Subcutaneous abdominal adipose tissue (tissue), 5 donors: ENCODE results near the gene IGFL3.

ENCODE experiments used
- H3K27ac ChIP-seq: one replicate; pipeline ENCODE4 v1.7.0; 2013; ENCODE audit warnings: low read depth, mild to moderate bottlenecking, inconsistent platforms, low read length, moderate library complexity
- H3K27me3 ChIP-seq, 5 donors: one replicate each; pipeline ENCODE4 v1.7.0; 2013; ENCODE audit warnings: low read length in 5 of 5, inconsistent platforms in 1 of 5; ENCODE audit not compliant: control insufficient read depth in 5 of 5, insufficient read depth in 4 of 5
- H3K36me3 ChIP-seq, 5 donors: one replicate each; pipeline ENCODE4 v1.7.0; 2013; ENCODE audit warnings: low read length in 5 of 5; ENCODE audit not compliant: control insufficient read depth in 5 of 5, insufficient read depth in 5 of 5
- H3K4me1 ChIP-seq, 5 donors: one replicate each; pipeline ENCODE4 v1.7.0; 2013; ENCODE audit warnings: low read length in 5 of 5, mild to moderate bottlenecking in 3 of 5, moderate library complexity in 1 of 5; ENCODE audit not compliant: control insufficient read depth in 5 of 5, insufficient read depth in 5 of 5
- H3K4me3 ChIP-seq, 5 donors: one replicate each; pipeline ENCODE4 v1.7.0; 2013; ENCODE audit warnings: low read length in 5 of 5, low read depth in 1 of 5
- H3K9ac ChIP-seq, 5 donors: one replicate each; pipeline ENCODE4 v1.7.0; 2013; ENCODE audit warnings: low read length in 5 of 5, mild to moderate bottlenecking in 4 of 5, moderate library complexity in 3 of 5
- H3K9me3 ChIP-seq, 5 donors: one replicate each; pipeline ENCODE4 v1.7.0; 2013; ENCODE audit warnings: low read length in 5 of 5; ENCODE audit not compliant: control insufficient read depth in 5 of 5
- donor health status: healthy.
- donor health status: healthy.
- donor health status: healthy.
- donor health status: healthy.
- donor health status: healthy.

Gene IGFL3

GRCh38 chr19:46126086-46126580, 1.6 kb upstream of the IGFL3 start:
- Histone ChIP-seq H3K4me3 (no peak overlapping the region), H3K27ac (no peak overlapping the region), H3K9me3 (no peaks in the 10 kb centered on the region), H3K9ac (no peak overlapping the region), H3K27me3 (peaks cover 0 to 3% (median 0%) of the 10 kb centered on the region in 5 donors), H3K4me1 (peaks cover 0 to 4% (median 0%) of the 10 kb centered on the region in 5 donors), H3K36me3 (no peaks in the 10 kb centered on the region)

GRCh38 chr19:46125447-46125846, 959 bp upstream of the IGFL3 start:
- H3K9ac ChIP-seq = no peak overlapping the region
- peaks cover 0 to 4% (median 0%) of the 10 kb centered on the region in 5 donors for H3K4me1 ChIP-seq
- H3K27ac ChIP-seq = no peak overlapping the region
- no peak overlapping the region for H3K4me3 ChIP-seq
- no peaks in the 10 kb centered on the region for H3K9me3 ChIP-seq
- H3K27me3 ChIP-seq = peaks cover 0 to 3% (median 0%) of the 10 kb centered on the region in 5 donors
- H3K36me3 ChIP-seq = no peaks in the 10 kb centered on the region

GRCh38 chr19:46118136-46118535, 6.4 kb downstream of the IGFL3 start:
- no peak overlapping the region for H3K4me3 ChIP-seq
- H3K27ac ChIP-seq = no peak overlapping the region
- H3K36me3 ChIP-seq = no peaks in the 10 kb centered on the region
- H3K4me1 ChIP-seq = no peaks in the 10 kb centered on the region
- H3K27me3 ChIP-seq = peaks cover 4 to 16% (median 10%) of the 10 kb centered on the region in 5 donors
- peaks cover 0 to 4% (median 3%) of the 10 kb centered on the region in 5 donors for H3K9me3 ChIP-seq
- H3K9ac ChIP-seq = no peak overlapping the region

- H3K9me3 ChIP-seq = peaks cover 0 to 4% (median 3%) of the 10 kb centered on the region in 5 donors
- H3K9ac ChIP-seq = no peak overlapping the region
- no peaks in the 10 kb centered on the region for H3K36me3 ChIP-seq
- no peak overlapping the region for H3K4me3 ChIP-seq
- no peaks in the 10 kb centered on the region for H3K4me1 ChIP-seq
- peaks cover 4 to 16% (median 10%) of the 10 kb centered on the region in 5 donors for H3K27me3 ChIP-seq
- no peak overlapping the region for H3K27ac ChIP-seq
Observed at GRCh38 chr19:46116121-46116520, 8.4 kb downstream of the IGFL3 start.

GRCh38 chr19:46115396-46116106, 8.9 kb downstream of the IGFL3 start:
- peaks cover 0 to 4% (median 3%) of the 10 kb centered on the region in 5 donors for H3K9me3 ChIP-seq
- no peak overlapping the region for H3K9ac ChIP-seq
- H3K27me3 ChIP-seq = peaks cover 4 to 13% (median 10%) of the 10 kb centered on the region in 5 donors
- H3K4me3 ChIP-seq = no peak overlapping the region
- no peaks in the 10 kb centered on the region for H3K4me1 ChIP-seq
- H3K27ac ChIP-seq = no peak overlapping the region
- H3K36me3 ChIP-seq = no peaks in the 10 kb centered on the region

GRCh38 chr19:46113726-46114125, 10.8 kb downstream of the IGFL3 start:
- no peaks in the 10 kb centered on the region for H3K36me3 ChIP-seq
- H3K27me3 ChIP-seq = peaks cover 3 to 7% (median 4%) of the 10 kb centered on the region in 5 donors
- no peak overlapping the region for H3K4me3 ChIP-seq
- no peak overlapping the region for H3K9ac ChIP-seq
- peaks cover 0 to 3% (median 0%) of the 10 kb centered on the region in 5 donors for H3K9me3 ChIP-seq
- H3K4me1 ChIP-seq = no peaks in the 10 kb centered on the region
- H3K27ac ChIP-seq = no peak overlapping the region

GRCh38 chr19:46112527-46112926, 12.0 kb downstream of the IGFL3 start:
- Histone ChIP-seq H3K9me3 (peaks cover 0 to 3% (median 0%) of the 10 kb centered on the region in 5 donors), H3K9ac (no peak overlapping the region), H3K27ac (no peak overlapping the region), H3K27me3 (peaks cover 0 to 4% (median 4%) of the 10 kb centered on the region in 5 donors), H3K36me3 (no peaks in the 10 kb centered on the region), H3K4me3 (no peak overlapping the region), H3K4me1 (no peaks in the 10 kb centered on the region)

- H3K9ac ChIP-seq = no peak overlapping the region
- H3K9me3 ChIP-seq = peaks cover 0 to 3% (median 0%) of the 10 kb centered on the region in 5 donors
- H3K4me3 ChIP-seq = no peak overlapping the region
- H3K27me3 ChIP-seq = peaks cover 0 to 4% (median 4%) of the 10 kb centered on the region in 5 donors
- no peaks in the 10 kb centered on the region for H3K4me1 ChIP-seq
- H3K36me3 ChIP-seq = no peaks in the 10 kb centered on the region
- no peak overlapping the region for H3K27ac ChIP-seq
Observed at GRCh38 chr19:46111376-46111775, 13.1 kb downstream of the IGFL3 start.

GRCh38 chr19:46109876-46110275, 14.6 kb downstream of the IGFL3 start:
- Histone ChIP-seq H3K9me3 (peaks cover 0 to 7% (median 2%) of the 10 kb centered on the region in 5 donors), H3K36me3 (no peaks in the 10 kb centered on the region), H3K4me3 (no peak overlapping the region), H3K9ac (no peak overlapping the region), H3K4me1 (no peaks in the 10 kb centered on the region), H3K27ac (no peak overlapping the region), H3K27me3 (peaks cover 0 to 4% (median 4%) of the 10 kb centered on the region in 5 donors)

GRCh38 chr19:46107371-46107770, 17.1 kb downstream of the IGFL3 start:
- no peak overlapping the region for H3K27ac ChIP-seq
- no peak overlapping the region for H3K9ac ChIP-seq
- H3K36me3 ChIP-seq = no peaks in the 10 kb centered on the region
- H3K27me3 ChIP-seq = peaks cover 0 to 6% (median 4%) of the 10 kb centered on the region in 5 donors
- no peak overlapping the region for H3K4me3 ChIP-seq
- peaks cover 0 to 11% (median 0%) of the 10 kb centered on the region in 5 donors for H3K9me3 ChIP-seq
- no peaks in the 10 kb centered on the region for H3K4me1 ChIP-seq
